Type B pancreatic cell (in vitro differentiated cells): Measurements from ENCODE around the gene CD320. TPM values are rescaled to one million over a fixed set of nuclear protein-coding genes. Genes with fewer than 3 reads are reported as not detected.
A peak's percentile ranks its signal among the peaks of the same experiment; 100 is the strongest.
"Not testable (repeated sequence)": the region's sequence is repeated elsewhere in the genome, so short reads cannot be mapped to it uniquely, and the experiment has no call there.

Experiments
- DNase-seq: peaks from one replicate; pipeline ENCODE4 v3.0.0; 2021; ENCODE audit warnings: mixed read lengths; ENCODE audit not compliant: unreplicated experiment; ENCODE audit errors: extremely low spot score
- H3K27ac Mint-ChIP-seq: 2 replicates; pipeline ENCODE4 v1.8.0; 2021; ENCODE audit warnings: mild to moderate bottlenecking, mixed read lengths
- H3K27me3 Mint-ChIP-seq: 2 replicates; pipeline ENCODE4 v1.8.0; 2021; ENCODE audit warnings: mixed read lengths
- H3K36me3 Mint-ChIP-seq: 2 replicates; pipeline ENCODE4 v1.8.0; 2021; ENCODE audit warnings: mixed read lengths
- H3K4me1 Mint-ChIP-seq: one replicate; pipeline ENCODE4 v1.8.0; 2021; ENCODE audit warnings: mixed read lengths; ENCODE audit not compliant: unreplicated experiment
- H3K4me3 Mint-ChIP-seq: 2 replicates; pipeline ENCODE4 v1.8.0; 2021; ENCODE audit warnings: mild to moderate bottlenecking, mixed read lengths
- H3K9me3 Mint-ChIP-seq: 2 replicates; pipeline ENCODE4 v1.8.0; 2021; ENCODE audit warnings: mixed read lengths
- total RNA-seq: library from RNA; stranded (reverse); gene quantifications from 2 replicates; pipeline ENCODE4 v1.2.1, GENCODE V29; 2021; ENCODE audit warnings: low replicate concordance
- TF ChIP-seq, protein P1 (sequence below): fragments of 200-600 bp; sonication (generic); conservative IDR thresholded peaks from 2 replicates; pipeline ENCODE4 v1.5.0; 2021; ENCODE audit warnings: antibody characterized with exemption, mild to moderate bottlenecking

CD320 gene
- total RNA-seq, 1 donor from 2014 or later: 52.3 TPM

GRCh38 chr19:8304841-8305621 lies 3.1 kb downstream of the CD320 start:
- H3K27ac Mint-ChIP-seq: peak overlapping the region; percentile 55
- no peaks in the 10 kb centered on the region for H3K36me3 Mint-ChIP-seq
- peak; percentile 67 for DNase-seq
- no peaks in the 10 kb centered on the region for H3K9me3 Mint-ChIP-seq
- H3K4me3 Mint-ChIP-seq: no peak overlapping the region
- TF ChIP-seq, protein P1, sequence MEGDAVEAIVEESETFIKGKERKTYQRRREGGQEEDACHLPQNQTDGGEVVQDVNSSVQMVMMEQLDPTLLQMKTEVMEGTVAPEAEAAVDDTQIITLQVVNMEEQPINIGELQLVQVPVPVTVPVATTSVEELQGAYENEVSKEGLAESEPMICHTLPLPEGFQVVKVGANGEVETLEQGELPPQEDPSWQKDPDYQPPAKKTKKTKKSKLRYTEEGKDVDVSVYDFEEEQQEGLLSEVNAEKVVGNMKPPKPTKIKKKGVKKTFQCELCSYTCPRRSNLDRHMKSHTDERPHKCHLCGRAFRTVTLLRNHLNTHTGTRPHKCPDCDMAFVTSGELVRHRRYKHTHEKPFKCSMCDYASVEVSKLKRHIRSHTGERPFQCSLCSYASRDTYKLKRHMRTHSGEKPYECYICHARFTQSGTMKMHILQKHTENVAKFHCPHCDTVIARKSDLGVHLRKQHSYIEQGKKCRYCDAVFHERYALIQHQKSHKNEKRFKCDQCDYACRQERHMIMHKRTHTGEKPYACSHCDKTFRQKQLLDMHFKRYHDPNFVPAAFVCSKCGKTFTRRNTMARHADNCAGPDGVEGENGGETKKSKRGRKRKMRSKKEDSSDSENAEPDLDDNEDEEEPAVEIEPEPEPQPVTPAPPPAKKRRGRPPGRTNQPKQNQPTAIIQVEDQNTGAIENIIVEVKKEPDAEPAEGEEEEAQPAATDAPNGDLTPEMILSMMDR: no peak
- H3K27me3 Mint-ChIP-seq: peaks cover 3% of the 10 kb centered on the region
- H3K4me1 Mint-ChIP-seq: peaks cover 13% of the 10 kb centered on the region

GRCh38 chr19:8302734-8303133 lies 5.4 kb downstream of the CD320 start:
- Mint-ChIP-seq H3K36me3 (no peaks in the 10 kb centered on the region), H3K4me1 (peaks cover 7% of the 10 kb centered on the region), H3K27ac (no peak overlapping the region), H3K27me3 (peaks cover 3% of the 10 kb centered on the region), H3K4me3 (no peak overlapping the region), H3K9me3 (no peaks in the 10 kb centered on the region)
- peak; percentile 60 for DNase-seq
- TF ChIP-seq, protein P1: no peak

GRCh38 chr19:8302357-8302691 lies 5.8 kb downstream of the CD320 start:
- TF ChIP-seq, protein P1: no peak
- H3K27ac Mint-ChIP-seq: no peak overlapping the region
- no peak overlapping the region for H3K4me3 Mint-ChIP-seq
- peak; percentile 65 for DNase-seq
- no peaks in the 10 kb centered on the region for H3K36me3 Mint-ChIP-seq
- no peaks in the 10 kb centered on the region for H3K9me3 Mint-ChIP-seq
- H3K27me3 Mint-ChIP-seq: peaks cover 1% of the 10 kb centered on the region
- H3K4me1 Mint-ChIP-seq: peaks cover 3% of the 10 kb centered on the region

DNA sequence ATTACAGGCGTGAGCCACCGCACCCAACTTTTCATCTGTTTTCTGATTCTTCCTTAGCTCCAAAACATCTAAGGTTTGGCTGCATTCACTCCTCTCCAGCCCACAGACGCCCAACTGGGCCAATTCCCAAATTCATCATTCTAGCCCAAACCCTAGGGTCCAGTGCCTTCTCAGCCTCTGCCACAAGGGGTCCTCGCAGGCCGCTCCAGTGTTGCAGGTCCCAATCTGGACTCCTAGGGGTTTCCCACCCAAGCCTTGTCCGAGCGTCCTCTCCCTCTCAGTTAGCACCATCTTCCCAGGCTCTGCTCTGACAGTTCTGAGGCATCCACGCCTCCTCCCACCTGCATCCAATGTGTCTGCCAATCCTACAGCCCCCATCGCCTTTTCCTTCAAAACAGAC lies 16.8 kb downstream of the CD320 start:
- not testable (repeated sequence) for H3K27me3 Mint-ChIP-seq, H3K27ac Mint-ChIP-seq, H3K36me3 Mint-ChIP-seq, DNase-seq, H3K9me3 Mint-ChIP-seq, H3K4me1 Mint-ChIP-seq, H3K4me3 Mint-ChIP-seq

DNA sequence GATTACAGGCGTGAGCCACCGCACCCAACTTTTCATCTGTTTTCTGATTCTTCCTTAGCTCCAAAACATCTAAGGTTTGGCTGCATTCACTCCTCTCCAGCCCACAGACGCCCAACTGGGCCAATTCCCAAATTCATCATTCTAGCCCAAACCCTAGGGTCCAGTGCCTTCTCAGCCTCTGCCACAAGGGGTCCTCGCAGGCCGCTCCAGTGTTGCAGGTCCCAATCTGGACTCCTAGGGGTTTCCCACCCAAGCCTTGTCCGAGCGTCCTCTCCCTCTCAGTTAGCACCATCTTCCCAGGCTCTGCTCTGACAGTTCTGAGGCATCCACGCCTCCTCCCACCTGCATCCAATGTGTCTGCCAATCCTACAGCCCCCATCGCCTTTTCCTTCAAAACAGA lies 31.6 kb downstream of the CD320 start:
- not testable (repeated sequence) for H3K27ac Mint-ChIP-seq, H3K9me3 Mint-ChIP-seq, H3K4me3 Mint-ChIP-seq, DNase-seq, H3K27me3 Mint-ChIP-seq, H3K4me1 Mint-ChIP-seq, H3K36me3 Mint-ChIP-seq

DNA sequence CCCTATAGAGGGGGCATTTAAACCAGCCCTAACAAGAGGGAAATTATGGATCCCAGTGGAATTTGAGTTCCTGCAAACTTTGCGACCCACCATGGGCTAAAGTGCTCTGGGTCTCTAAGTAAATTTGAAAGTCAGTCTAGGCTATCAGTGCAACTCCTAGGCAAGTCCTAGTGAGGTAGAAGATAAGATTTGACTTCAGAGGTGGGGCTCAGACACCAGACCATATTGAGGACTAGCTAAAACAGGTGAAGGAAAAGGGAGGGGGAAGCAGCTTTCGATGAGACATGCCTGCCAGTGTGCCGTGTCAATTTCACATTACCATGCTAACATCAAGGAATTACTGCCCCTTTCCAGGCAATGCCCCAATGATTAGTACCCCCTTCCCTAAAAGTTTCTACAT lies 38.4 kb downstream of the CD320 start:
- TF ChIP-seq, protein P1: no peak
- H3K9me3 Mint-ChIP-seq: no peaks in the 10 kb centered on the region
- H3K4me3 Mint-ChIP-seq: peak overlapping the region; percentile 74
- H3K27ac Mint-ChIP-seq: peak overlapping the region; percentile 29
- no peaks in the 10 kb centered on the region for H3K27me3 Mint-ChIP-seq
- H3K36me3 Mint-ChIP-seq: no peaks in the 10 kb centered on the region
- DNase-seq: no peak
- H3K4me1 Mint-ChIP-seq: peaks cover 5% of the 10 kb centered on the region
